HCT116 (cell line): ENCODE results near the gene NDE1. TPM values are rescaled to one million over a fixed set of nuclear protein-coding genes. Genes with fewer than 3 reads are reported as not detected.

Experiments used
- ATAC-seq: fragments of 200-7000 bp; cut with Tn5 transposase; 2 replicates; pipeline ENCODE4 v1.9.1; 2020; ENCODE audit warnings: mild to moderate bottlenecking, moderate library complexity
- BruUV-seq: library from RNA; stranded (reverse); fragments of 400-500 nt; replicated peaks from 2 replicates; lab custom pipeline; 2021; lab: Mats Ljungman, UMichigan
- CTCF ChIA-PET: fragments of 300-600 bp; sonication (Branson Sonifier 250); formaldehyde crosslinking; loops from one replicate; lab custom pipeline; 2021; ENCODE audit warnings: antibody characterized with exemption; lab: Charles Lee
- POLR2A ChIA-PET: fragments of 300-600, 350-600 bp; sonication (Branson Sonifier 250); formaldehyde crosslinking; loops from one replicate; lab custom pipeline; 2021; ENCODE audit warnings: antibody characterized with exemption; lab: Charles Lee
- RAD21 ChIA-PET, 2 experiments: fragments of 300-600 bp; sonication (Branson Sonifier 250); formaldehyde crosslinking; loops; one replicate each; lab custom pipeline; 2023; ENCODE audit warnings: low total read pairs in 2 of 2; ENCODE audit not compliant: uncharacterized antibody in 2 of 2, unreplicated experiment in 2 of 2, low non-redundant PET in 1 of 2; lab: Charles Lee
- DNase-seq: peaks from one replicate; pipeline ENCODE4 v3.0.0-alpha.2; 2010; ENCODE audit warnings: low read depth, low spot score
- H2AFZ ChIP-seq: fragments of 200-600 bp; shearing (Covaris generic), sonication (generic); 2 replicates; pipeline ENCODE4 v1.6.1; 2017; ENCODE audit warnings: low read depth, mixed run types, mixed read lengths, antibody characterized with exemption, low read length; ENCODE audit not compliant: poor library complexity, severe bottlenecking
- H3K27ac ChIP-seq: 2 replicates; pipeline ENCODE4 v1.5.1; 2012; ENCODE audit warnings: low read depth, low read length
- H3K27me3 ChIP-seq: fragments of 200-600 bp; sonication (generic); 2 replicates; pipeline ENCODE4 v1.6.1; 2016; ENCODE audit warnings: mixed run types, low read length, mixed read lengths; ENCODE audit not compliant: insufficient read depth
- H3K36me3 ChIP-seq, 2 experiments: fragments of 200-500 bp in 1 of 2; fragments of 200-600 bp in 1 of 2; sonication (Bioruptor generic) in 1 of 2; sonication (generic) in 1 of 2; 2 replicates each; pipeline versions ENCODE4 v1.5.1 to v1.6.1; 2014 to 2016; ENCODE audit warnings: low read length in 2 of 2, inconsistent platforms in 1 of 2, mixed read lengths in 1 of 2, mixed run types in 1 of 2; ENCODE audit not compliant: insufficient read depth in 2 of 2, control insufficient read depth in 1 of 2
- H3K4me1 ChIP-seq, 2 experiments: fragments of 200-600 bp in 1 of 2; sonication (generic) in 1 of 2; 2 replicates each; pipeline versions ENCODE4 v1.5.1 to v1.6.1; 2012 to 2017; ENCODE audit warnings: low read length in 2 of 2, inconsistent platforms in 1 of 2, mild to moderate bottlenecking in 1 of 2, mixed read lengths in 1 of 2, mixed run types in 1 of 2, moderate library complexity in 1 of 2; ENCODE audit not compliant: insufficient read depth in 2 of 2, control insufficient read depth in 1 of 2
- H3K4me2 ChIP-seq: fragments of 200-600 bp; sonication (generic); 2 replicates; pipeline ENCODE4 v1.6.1; 2017; ENCODE audit warnings: mixed run types, low read length, mixed read lengths
- H3K4me3 ChIP-seq, 2 experiments: fragments of 200-600 bp in 1 of 2; sonication (generic) in 1 of 2; replicated peaks in 1 of 2; 2 replicates each; pipeline ENCODE4 v1.5.1; 2011 to 2016; ENCODE audit warnings: low read length in 2 of 2, control low read depth in 1 of 2, low read depth in 1 of 2, mild to moderate bottlenecking in 1 of 2, mixed read lengths in 1 of 2, mixed run types in 1 of 2
- H3K79me2 ChIP-seq: fragments of 200-600 bp; sonication (generic); 2 replicates; pipeline ENCODE4 v1.6.1; 2017; ENCODE audit warnings: mild to moderate bottlenecking, mixed run types, low read length, moderate library complexity, mixed read lengths; ENCODE audit not compliant: insufficient read depth
- H3K9ac ChIP-seq: fragments of 200-600 bp; sonication (generic); 2 replicates; pipeline ENCODE4 v1.6.1; 2016; ENCODE audit warnings: low read length, mixed read lengths
- H3K9me2 ChIP-seq: fragments of 200-600 bp; sonication (generic), shearing (Covaris generic); 2 replicates; pipeline ENCODE4 v1.6.1; 2017; ENCODE audit warnings: mixed run types, mild to moderate bottlenecking, moderate library complexity; ENCODE audit not compliant: insufficient read depth
- H3K9me3 ChIP-seq, 2 experiments: fragments of 200-500 bp in 1 of 2; fragments of 200-600 bp in 1 of 2; sonication (Bioruptor generic) in 1 of 2; sonication (generic) in 1 of 2; 2 replicates each; pipeline ENCODE4 v1.6.1; 2014 to 2017; ENCODE audit warnings: low read length in 2 of 2, mixed read lengths in 2 of 2, inconsistent platforms in 1 of 2, low read depth in 1 of 2, mild to moderate bottlenecking in 1 of 2, mixed run types in 1 of 2, moderate library complexity in 1 of 2; ENCODE audit not compliant: control insufficient read depth in 1 of 2, insufficient read depth in 1 of 2
- H4K20me1 ChIP-seq: fragments of 200-600 bp; sonication (generic), shearing (Covaris generic); 2 replicates; pipeline ENCODE4 v1.6.1; 2017; ENCODE audit warnings: mixed run types, mild to moderate bottlenecking, moderate library complexity; ENCODE audit not compliant: insufficient read depth
- CBX3 ChIP-seq: IDR thresholded peaks from 2 replicates; pipeline ENCODE4 v1.6.1; 2012; ENCODE audit warnings: low read depth
- CEBPB ChIP-seq: IDR thresholded peaks from 2 replicates; pipeline ENCODE4 v1.6.1; 2012; ENCODE audit warnings: low read depth
- EGR1 ChIP-seq: IDR thresholded peaks from 2 replicates; pipeline ENCODE4 v1.6.1; 2012; ENCODE audit warnings: low read depth
- ELF1 ChIP-seq: IDR thresholded peaks from 2 replicates; pipeline ENCODE4 v1.6.1; 2012; ENCODE audit warnings: low read depth, borderline replicate concordance
- EZH2 ChIP-seq: fragments of 200-600 bp; sonication (generic); IDR thresholded peaks from 2 replicates; pipeline ENCODE4 v1.6.1; 2017; ENCODE audit warnings: antibody characterized with exemption, mixed run types
- EZH2phosphoT487 ChIP-seq: fragments of 200-600 bp; IDR thresholded peaks from 2 replicates; pipeline ENCODE4 v1.6.1; 2018; ENCODE audit warnings: antibody characterized with exemption, borderline replicate concordance
- FOSL1 ChIP-seq: IDR thresholded peaks from 2 replicates; pipeline ENCODE4 v1.6.1; 2012; ENCODE audit warnings: low read depth
- POLR2AphosphoS5 ChIP-seq: IDR thresholded peaks from 2 replicates; pipeline ENCODE4 v1.6.1; 2011; ENCODE audit warnings: mild to moderate bottlenecking, low read depth, low read length, moderate library complexity
- SIN3A ChIP-seq: IDR thresholded peaks from 2 replicates; pipeline ENCODE4 v1.6.1; 2012; ENCODE audit warnings: low read depth
- SP1 ChIP-seq: IDR thresholded peaks from 2 replicates; pipeline ENCODE4 v1.6.1; 2012; ENCODE audit warnings: low read depth
- TCF7L2 ChIP-seq: IDR thresholded peaks from 2 replicates; pipeline ENCODE4 v1.7.0; 2011; ENCODE audit warnings: borderline replicate concordance, inconsistent platforms; ENCODE audit not compliant: insufficient read depth, insufficient read length; ENCODE audit errors: extremely low read depth
- YY1 ChIP-seq: IDR thresholded peaks from 2 replicates; pipeline ENCODE4 v1.6.1; 2011; ENCODE audit warnings: low read length, low read depth, moderate library complexity, mild to moderate bottlenecking; ENCODE audit not compliant: insufficient replicate concordance; ENCODE audit errors: extremely low read depth
- ZFX ChIP-seq: fragments of 450-650 bp; IDR thresholded peaks from 2 replicates; pipeline ENCODE4 v1.6.1; 2017
- ZNF274 ChIP-seq: fragments of 200-500 bp; sonication (Bioruptor generic); IDR thresholded peaks from 2 replicates; pipeline ENCODE4 v1.6.1; 2014; ENCODE audit warnings: mild to moderate bottlenecking, low read depth, low read length, inconsistent platforms
- intact Hi-C: fragments of 100-400 bp; cut with micrococcal nuclease; formaldehyde crosslinking; loops from 2 replicates; pipeline ENCODE4 v1.10.0; 2022
- total RNA-seq: library from RNA; stranded (reverse); gene quantifications from one replicate; pipeline ENCODE4 v1.2.1, GENCODE V29; 2021; ENCODE audit not compliant: unreplicated experiment
- TF ChIP-seq, protein P1 (sequence below), 3 experiments: fragments of 200-600 bp in 1 of 3; sonication (generic) in 1 of 3; IDR thresholded peaks in 2 of 3; conservative IDR thresholded peaks in 1 of 3; 2 replicates each; pipeline ENCODE4 v1.5.1; 2012 to 2017; ENCODE audit warnings: low read depth in 2 of 3, low read length in 2 of 3, antibody characterized with exemption in 1 of 3, borderline replicate concordance in 1 of 3, control low read depth in 1 of 3, mild to moderate bottlenecking in 1 of 3, mixed read lengths in 1 of 3, mixed run types in 1 of 3, moderate library complexity in 1 of 3; ENCODE audit not compliant: insufficient read depth in 1 of 3
- TF ChIP-seq, protein P2 (sequence below): IDR thresholded peaks from 2 replicates; pipeline ENCODE4 v1.6.1; 2012; ENCODE audit warnings: low read depth
- TF ChIP-seq, protein P3 (sequence below): IDR thresholded peaks from 2 replicates; pipeline ENCODE4 v1.6.1; 2012

The NDE1 gene
- total RNA-seq, 1 experiment from 2014 or later: 103 TPM

DNA sequence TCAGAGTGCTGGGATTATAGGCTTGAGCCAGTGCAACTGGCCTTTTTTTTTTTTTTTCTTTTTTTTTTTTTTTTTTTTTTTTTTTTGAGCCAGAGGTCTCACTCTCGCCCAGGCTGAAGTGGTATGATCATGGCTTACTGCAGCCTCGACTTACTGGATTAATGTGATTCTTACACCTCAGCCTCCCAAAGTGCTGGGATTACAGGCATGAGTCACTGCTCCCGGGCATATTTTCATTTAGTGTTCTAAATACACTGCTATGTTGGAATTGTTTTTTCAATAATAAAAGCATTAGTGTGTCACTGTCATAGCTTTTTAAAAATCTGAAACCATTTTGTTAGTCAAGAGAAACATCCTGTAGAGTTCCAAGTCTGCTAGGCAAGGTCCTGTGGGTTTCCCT lies 40.3 kb downstream of the NDE1 start:
- intact Hi-C loops: no loop called here
- H3K4me3 ChIP-seq: no peak overlapping the region
- no peak overlapping the region for H3K4me2 ChIP-seq
- H2AFZ ChIP-seq: no peak overlapping the region
- H3K9ac ChIP-seq: no peak overlapping the region
- DNase-seq: no peak
- no peaks in the 10 kb centered on the region for H3K27me3 ChIP-seq
- no peaks in the 10 kb centered on the region for H3K9me2 ChIP-seq
- H3K79me2 ChIP-seq: peaks cover 9% of the 10 kb centered on the region
- TF ChIP-seq FOSL1 (no peak), POLR2AphosphoS5 (no peak), ZFX (no peak), ELF1 (no peak), CEBPB (no peak), SP1 (no peak), EGR1 (no peak), TCF7L2 (no peak), ZNF274 (no peak), EZH2phosphoT487 (no peak), CBX3 (no peak)
- no peak overlapping the region for H3K27ac ChIP-seq
- BruUV-seq: no TSS peak
- POLR2A ChIA-PET: no interaction called here
- RAD21 ChIA-PET: no interaction called here
- no peaks in the 10 kb centered on the region for H3K4me1 ChIP-seq
- CTCF ChIA-PET: no interaction called here
- H3K36me3 ChIP-seq: peaks cover 37 to 52% of the 10 kb centered on the region in 2 experiments
- ATAC-seq: no peak
- H3K9me3 ChIP-seq: no peaks in the 10 kb centered on the region
- H4K20me1 ChIP-seq: no peaks in the 10 kb centered on the region

DNA sequence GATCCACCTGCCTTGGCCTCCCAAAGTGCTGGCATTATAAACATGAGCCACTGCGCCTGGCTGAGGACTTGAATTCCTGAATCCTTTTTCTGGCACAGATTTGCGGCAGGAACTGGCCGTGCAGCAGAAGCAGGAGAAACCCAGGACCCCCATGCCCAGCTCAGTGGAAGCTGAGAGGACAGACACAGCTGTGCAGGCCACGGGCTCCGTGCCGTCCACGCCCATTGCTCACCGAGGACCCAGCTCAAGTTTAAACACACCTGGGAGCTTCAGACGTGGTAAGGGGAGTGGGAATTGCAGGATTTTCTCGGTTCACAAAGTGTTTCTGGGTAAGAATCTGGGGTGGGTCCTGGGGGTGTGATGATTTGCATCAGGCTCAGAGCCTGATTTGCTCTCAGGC lies 41.0 kb downstream of the NDE1 start:
- peaks cover 4% of the 10 kb centered on the region; the same call in 1 of the 2 replicates for H3K79me2 ChIP-seq
- TF ChIP-seq ELF1 (no peak), EZH2phosphoT487 (no peak), EGR1 (no peak), ZNF274 (no peak), SP1 (no peak), CBX3 (no peak), EZH2 (no peak), SIN3A (no peak), YY1 (no peak)
- TF ChIP-seq, protein P1, sequence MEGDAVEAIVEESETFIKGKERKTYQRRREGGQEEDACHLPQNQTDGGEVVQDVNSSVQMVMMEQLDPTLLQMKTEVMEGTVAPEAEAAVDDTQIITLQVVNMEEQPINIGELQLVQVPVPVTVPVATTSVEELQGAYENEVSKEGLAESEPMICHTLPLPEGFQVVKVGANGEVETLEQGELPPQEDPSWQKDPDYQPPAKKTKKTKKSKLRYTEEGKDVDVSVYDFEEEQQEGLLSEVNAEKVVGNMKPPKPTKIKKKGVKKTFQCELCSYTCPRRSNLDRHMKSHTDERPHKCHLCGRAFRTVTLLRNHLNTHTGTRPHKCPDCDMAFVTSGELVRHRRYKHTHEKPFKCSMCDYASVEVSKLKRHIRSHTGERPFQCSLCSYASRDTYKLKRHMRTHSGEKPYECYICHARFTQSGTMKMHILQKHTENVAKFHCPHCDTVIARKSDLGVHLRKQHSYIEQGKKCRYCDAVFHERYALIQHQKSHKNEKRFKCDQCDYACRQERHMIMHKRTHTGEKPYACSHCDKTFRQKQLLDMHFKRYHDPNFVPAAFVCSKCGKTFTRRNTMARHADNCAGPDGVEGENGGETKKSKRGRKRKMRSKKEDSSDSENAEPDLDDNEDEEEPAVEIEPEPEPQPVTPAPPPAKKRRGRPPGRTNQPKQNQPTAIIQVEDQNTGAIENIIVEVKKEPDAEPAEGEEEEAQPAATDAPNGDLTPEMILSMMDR (IDR thresholded peaks at IDR 0.05 in 2 of 3, conservative IDR thresholded peaks at IDR 0.05 in 1 of 3; ENCODE audit: borderline replicate concordance in 1 of 3, insufficient read depth in 1 of 3, low read depth in 2 of 3, low read length in 2 of 3): no peak
- TF ChIP-seq, protein P2, sequence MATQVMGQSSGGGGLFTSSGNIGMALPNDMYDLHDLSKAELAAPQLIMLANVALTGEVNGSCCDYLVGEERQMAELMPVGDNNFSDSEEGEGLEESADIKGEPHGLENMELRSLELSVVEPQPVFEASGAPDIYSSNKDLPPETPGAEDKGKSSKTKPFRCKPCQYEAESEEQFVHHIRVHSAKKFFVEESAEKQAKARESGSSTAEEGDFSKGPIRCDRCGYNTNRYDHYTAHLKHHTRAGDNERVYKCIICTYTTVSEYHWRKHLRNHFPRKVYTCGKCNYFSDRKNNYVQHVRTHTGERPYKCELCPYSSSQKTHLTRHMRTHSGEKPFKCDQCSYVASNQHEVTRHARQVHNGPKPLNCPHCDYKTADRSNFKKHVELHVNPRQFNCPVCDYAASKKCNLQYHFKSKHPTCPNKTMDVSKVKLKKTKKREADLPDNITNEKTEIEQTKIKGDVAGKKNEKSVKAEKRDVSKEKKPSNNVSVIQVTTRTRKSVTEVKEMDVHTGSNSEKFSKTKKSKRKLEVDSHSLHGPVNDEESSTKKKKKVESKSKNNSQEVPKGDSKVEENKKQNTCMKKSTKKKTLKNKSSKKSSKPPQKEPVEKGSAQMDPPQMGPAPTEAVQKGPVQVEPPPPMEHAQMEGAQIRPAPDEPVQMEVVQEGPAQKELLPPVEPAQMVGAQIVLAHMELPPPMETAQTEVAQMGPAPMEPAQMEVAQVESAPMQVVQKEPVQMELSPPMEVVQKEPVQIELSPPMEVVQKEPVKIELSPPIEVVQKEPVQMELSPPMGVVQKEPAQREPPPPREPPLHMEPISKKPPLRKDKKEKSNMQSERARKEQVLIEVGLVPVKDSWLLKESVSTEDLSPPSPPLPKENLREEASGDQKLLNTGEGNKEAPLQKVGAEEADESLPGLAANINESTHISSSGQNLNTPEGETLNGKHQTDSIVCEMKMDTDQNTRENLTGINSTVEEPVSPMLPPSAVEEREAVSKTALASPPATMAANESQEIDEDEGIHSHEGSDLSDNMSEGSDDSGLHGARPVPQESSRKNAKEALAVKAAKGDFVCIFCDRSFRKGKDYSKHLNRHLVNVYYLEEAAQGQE: no peak
- TF ChIP-seq, protein P3, sequence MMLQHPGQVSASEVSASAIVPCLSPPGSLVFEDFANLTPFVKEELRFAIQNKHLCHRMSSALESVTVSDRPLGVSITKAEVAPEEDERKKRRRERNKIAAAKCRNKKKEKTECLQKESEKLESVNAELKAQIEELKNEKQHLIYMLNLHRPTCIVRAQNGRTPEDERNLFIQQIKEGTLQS: no peak

More for the DNA sequence above, 41.0 kb downstream of the NDE1 start:
- ATAC-seq: no peak
- intact Hi-C loops: no loop called here
- Histone ChIP-seq H3K9me2 (no peaks in the 10 kb centered on the region), H3K27ac (no peak overlapping the region), H3K4me2 (no peak overlapping the region), H3K27me3 (no peaks in the 10 kb centered on the region), H3K9ac (no peak overlapping the region), H4K20me1 (no peaks in the 10 kb centered on the region), H3K4me3 (no peak overlapping the region), H3K9me3 (no peaks in the 10 kb centered on the region), H3K36me3 (peaks cover 32 to 56% of the 10 kb centered on the region in 2 experiments), H2AFZ (no peak overlapping the region), H3K4me1 (no peaks in the 10 kb centered on the region)
- ChIA-PET POLR2A (no interaction called here), RAD21 (no interaction called here), CTCF (no interaction called here)
- no TSS peak for BruUV-seq
- no peak for DNase-seq
